Astrocyte of the cerebellum (primary cell): ENCODE measurements around the gene KDM3B.
A peak's percentile ranks its signal among the peaks of the same experiment; 100 is the strongest.
"Not testable (repeated sequence)": the region's sequence is repeated elsewhere in the genome, so short reads cannot be mapped to it uniquely, and the experiment has no call there.

Source experiments
- DNase-seq: peaks from one replicate; pipeline ENCODE4 v3.0.0-alpha.2; 2011; ENCODE audit warnings: low read depth
- H3K4me3 ChIP-seq: 2 replicates; pipeline ENCODE4 v1.5.1; 2011; ENCODE audit warnings: mild to moderate bottlenecking, low read depth, low read length, moderate library complexity
- CTCF ChIP-seq: IDR thresholded peaks from 2 replicates; pipeline ENCODE4 v1.5.1; 2012; ENCODE audit warnings: low read length, low read depth, moderate library complexity, mild to moderate bottlenecking; ENCODE audit errors: missing control alignments
- in situ Hi-C: cut with HindIII; loops from 2 replicates; pipeline ENCODE4 v1.10.0; 2017; ENCODE audit warnings: low sequenced_read_pairs

The KDM3B gene

DNA sequence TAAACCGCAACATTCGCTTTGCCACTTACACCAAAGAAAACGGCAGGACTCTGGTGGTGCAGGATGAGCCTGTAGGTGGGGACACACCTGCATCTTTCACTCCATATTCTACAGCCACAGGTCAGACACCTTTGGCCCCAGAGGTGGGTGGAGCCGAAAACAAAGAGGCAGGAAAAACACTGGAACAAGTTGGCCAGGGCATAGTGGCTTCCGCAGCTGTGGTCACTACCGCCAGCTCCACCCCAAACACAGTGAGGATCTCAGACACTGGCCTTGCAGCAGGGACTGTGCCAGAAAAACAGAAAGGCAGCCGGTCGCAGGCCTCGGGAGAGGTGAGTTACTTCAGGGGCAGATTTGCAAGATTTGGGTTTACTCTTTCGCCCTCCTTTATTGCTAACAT is 33.8 kb downstream of the KDM3B start:
- no peak for DNase-seq
- no peak for TF ChIP-seq CTCF
- in situ Hi-C loops = no loop called here
- H3K4me3 ChIP-seq = no peak overlapping the region

- in situ Hi-C loops = no loop called here
- no peak for DNase-seq
- no peak for TF ChIP-seq CTCF
- no peak overlapping the region for H3K4me3 ChIP-seq
Measured at GRCh38 chr5:138389332-138389731, 36.8 kb downstream of the KDM3B start.

- in situ Hi-C loops, H3K4me3 ChIP-seq, DNase-seq: not testable (repeated sequence)
Measured at GRCh38 chr5:138389911-138390310, 37.4 kb downstream of the KDM3B start.

- TF ChIP-seq CTCF = no peak
- no peak overlapping the region for H3K4me3 ChIP-seq
- in situ Hi-C loops = no loop called here
- peak; percentile 5 for DNase-seq
Measured at GRCh38 chr5:138391859-138392386, 39.4 kb downstream of the KDM3B start.

- no peak overlapping the region for H3K4me3 ChIP-seq
- no peak for TF ChIP-seq CTCF
- DNase-seq = no peak
- in situ Hi-C loops = no loop called here
Measured at GRCh38 chr5:138402640-138403039, 50.2 kb downstream of the KDM3B start.

- no peak for DNase-seq
- no peak for TF ChIP-seq CTCF
Measured at GRCh38 chr5:138408023-138408422, 55.5 kb downstream of the KDM3B start.

DNA sequence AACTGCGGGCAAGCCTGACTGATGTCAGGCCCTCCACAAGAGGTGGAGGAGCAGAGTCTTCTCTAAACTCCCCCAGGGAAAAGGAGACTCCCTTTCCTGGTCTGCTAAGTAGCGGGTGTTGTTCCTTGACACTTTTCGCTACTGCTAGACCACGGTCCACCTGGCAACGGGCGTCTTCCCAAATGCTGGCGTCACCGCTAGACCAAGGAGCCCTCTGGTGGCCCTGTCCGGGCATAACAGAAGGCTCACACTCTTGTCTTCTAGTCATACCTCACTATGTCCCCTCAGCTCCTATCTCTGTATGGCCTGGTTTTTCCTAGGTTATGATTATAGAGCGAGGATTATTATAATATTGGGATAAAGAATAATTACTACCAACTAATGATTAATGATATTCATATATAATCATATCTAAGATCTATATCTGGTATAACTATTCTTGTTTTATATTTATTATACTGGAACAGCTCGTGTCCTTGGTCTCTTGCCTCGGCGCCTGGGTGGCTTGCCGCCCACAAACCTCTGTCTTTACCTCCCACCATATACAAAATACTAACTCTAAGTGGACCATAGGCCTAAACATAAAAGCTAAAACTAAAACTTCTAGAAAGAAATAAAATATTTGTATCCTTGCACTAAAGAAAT is 58.6 kb downstream of the KDM3B start:
- in situ Hi-C loops, H3K4me3 ChIP-seq: not testable (repeated sequence)
- peak; percentile 39 for TF ChIP-seq CTCF
- peak; percentile 1 for DNase-seq

More at GRCh38 chr5:138408023-138408422, 55.5 kb downstream of the KDM3B start:
- in situ Hi-C loops = no loop called here
- no peak overlapping the region for H3K4me3 ChIP-seq
